G401.6 (cell line): ENCODE data around the gene ZNF217.
"Not testable (repeated sequence)": the region's sequence is repeated elsewhere in the genome, so short reads cannot be mapped to it uniquely, and the experiment has no call there.

Experiments used
- FAIRE-seq: peaks from 2 replicates; lab custom pipeline; 2012; peaks lifted over from hg19 to GRCh38; lab: Jason Lieb, UNC

Gene ZNF217

GRCh38 chr20:53597030-53597482, 3.4 kb upstream of the ZNF217 start:
- FAIRE-seq, result peak; percentile 15

- FAIRE-seq, result not testable (repeated sequence)
Measured at GRCh38 chr20:53596189-53597001, 2.8 kb upstream of the ZNF217 start.

- peak; percentile 85 for FAIRE-seq
Measured at GRCh38 chr20:53595742-53596141, 2.1 kb upstream of the ZNF217 start.

GRCh38 chr20:53595018-53595378, 1.4 kb upstream of the ZNF217 start:
- FAIRE-seq, result peak; percentile 27

- FAIRE-seq, result no peak
Measured at GRCh38 chr20:53594068-53595017, 704 bp upstream of the ZNF217 start.

- no peak for FAIRE-seq
Measured at GRCh38 chr20:53592992-53593465, 610 bp downstream of the ZNF217 start.

- FAIRE-seq, result not testable (repeated sequence)
Measured at GRCh38 chr20:53592454-53592991, 1.1 kb downstream of the ZNF217 start.

- FAIRE-seq, result not testable (repeated sequence)
Measured at GRCh38 chr20:53591941-53592441, 1.6 kb downstream of the ZNF217 start.

GRCh38 chr20:53591206-53591741, 2.4 kb downstream of the ZNF217 start:
- FAIRE-seq, result not testable (repeated sequence)

- FAIRE-seq, result not testable (repeated sequence)
Measured at GRCh38 chr20:53590608-53591007, 3.0 kb downstream of the ZNF217 start.

- FAIRE-seq, result peak; percentile 30
Measured at GRCh38 chr20:53590122-53590521, 3.5 kb downstream of the ZNF217 start.

- FAIRE-seq, result not testable (repeated sequence)
Measured at GRCh38 chr20:53589321-53590065, 4.1 kb downstream of the ZNF217 start.

GRCh38 chr20:53587157-53587703, 6.4 kb downstream of the ZNF217 start:
- FAIRE-seq, result not testable (repeated sequence)

GRCh38 chr20:53586640-53587039, 7.0 kb downstream of the ZNF217 start:
- no peak for FAIRE-seq

GRCh38 chr20:53585910-53586309, 7.7 kb downstream of the ZNF217 start:
- not testable (repeated sequence) for FAIRE-seq

GRCh38 chr20:53585004-53585569, 8.6 kb downstream of the ZNF217 start:
- not testable (repeated sequence) for FAIRE-seq

GRCh38 chr20:53584550-53584913, 9.1 kb downstream of the ZNF217 start:
- FAIRE-seq, result peak; percentile 44

- FAIRE-seq, result peak; percentile 62
Measured at GRCh38 chr20:53583660-53584549, 9.7 kb downstream of the ZNF217 start.

- no peak for FAIRE-seq
Measured at GRCh38 chr20:53582574-53583351, 10.9 kb downstream of the ZNF217 start.
